ENCODE results near the gene FOXL2NB.

FOXL2NB gene

GRCh38 chr3:138964923-138965322 lies 17.9 kb downstream of the FOXL2NB start:
- DNase-seq (ENCODE audit: extremely low read depth, low read depth): no peak
- no peak for TF ChIP-seq CTCF (IDR thresholded peaks at IDR 0.05; ENCODE audit: low read depth, low read length)

GRCh38 chr3:138971766-138972320 lies 24.8 kb downstream of the FOXL2NB start:
- no peak for TF ChIP-seq CTCF (IDR thresholded peaks at IDR 0.05; ENCODE audit: low read depth, low read length)

GRCh38 chr3:138972941-138973340 lies 25.9 kb downstream of the FOXL2NB start:
- no peak for TF ChIP-seq CTCF (IDR thresholded peaks at IDR 0.05; ENCODE audit: low read depth, low read length)
- no peak for DNase-seq (ENCODE audit: extremely low read depth, low read depth)

More at GRCh38 chr3:138971766-138972320, 24.8 kb downstream of the FOXL2NB start:
- DNase-seq (ENCODE audit: extremely low read depth, low read depth): no peak

GRCh38 chr3:138974462-138974861 lies 27.4 kb downstream of the FOXL2NB start:
- TF ChIP-seq CTCF (IDR thresholded peaks at IDR 0.05; ENCODE audit: low read depth, low read length): no peak
- no peak for DNase-seq (ENCODE audit: extremely low read depth, low read depth)

GRCh38 chr3:138975351-138975750 lies 28.3 kb downstream of the FOXL2NB start:
- TF ChIP-seq CTCF (IDR thresholded peaks at IDR 0.05; ENCODE audit: low read depth, low read length): no peak
- DNase-seq (ENCODE audit: extremely low read depth, low read depth): no peak

GRCh38 chr3:138976047-138976446 lies 29.0 kb downstream of the FOXL2NB start:
- DNase-seq (ENCODE audit: extremely low read depth, low read depth): no peak
- TF ChIP-seq CTCF (IDR thresholded peaks at IDR 0.05; ENCODE audit: low read depth, low read length): no peak

- DNase-seq (ENCODE audit: extremely low read depth, low read depth): no peak
Measured at GRCh38 chr3:138984816-138985215, 37.8 kb downstream of the FOXL2NB start.

More at GRCh38 chr3:138984816-138985215, 37.8 kb downstream of the FOXL2NB start:
- no peak for TF ChIP-seq CTCF (IDR thresholded peaks at IDR 0.05; ENCODE audit: low read depth, low read length)
